Measurements from ENCODE around the gene CRTC3. TPM values are rescaled to one million over a fixed set of nuclear protein-coding genes. Genes with fewer than 3 reads are reported as not detected.

CRTC3 gene
- total and polyA plus RNA-seq, 2 of the 13 experiments (the other 11 are each of a cell fraction or from before 2014, with no cell fraction given) = 8.4 to 11.8 TPM

DNA sequence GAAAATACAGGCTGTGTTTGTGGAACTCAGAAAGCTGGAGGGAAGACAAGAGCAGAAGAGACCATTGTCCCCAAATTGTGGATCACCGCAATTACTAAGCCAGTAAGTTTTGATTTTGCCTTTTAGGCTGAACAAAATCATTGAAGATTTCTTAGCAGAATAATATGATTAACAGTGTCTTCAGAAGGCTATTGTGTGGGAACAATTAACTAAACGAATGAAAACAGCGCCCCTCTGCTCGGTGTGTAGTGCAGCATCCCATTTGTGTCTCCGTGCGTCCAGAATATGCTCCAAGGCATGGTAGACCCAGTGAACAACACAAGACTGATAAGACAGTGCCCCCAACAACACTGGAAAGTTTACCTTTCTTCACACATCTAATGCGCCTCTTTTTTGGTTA lies 71.2 kb downstream of the CRTC3 start:
- no peak for FAIRE-seq
- H4K20me1 ChIP-seq (ENCODE audit: insufficient read depth, low read length) = no peaks in the 10 kb centered on the region
- H3K36me3 ChIP-seq (replicated peaks in 1 of 2; ENCODE audit: control insufficient read depth in 1 of 2, insufficient read depth in 2 of 2, low read length in 2 of 2) = no peaks in the 10 kb centered on the region; a peak in 1 of 5 replicates
- no peak for DNase-seq (ENCODE audit: low spot score)
- H3K27me3 ChIP-seq (ENCODE audit: control insufficient read depth in 1 of 2, insufficient read depth in 2 of 2, low read length in 2 of 2) = no peaks in the 10 kb centered on the region
- no peak for ATAC-seq
- H3K4me2 ChIP-seq (ENCODE audit: low read depth, low read length) = no peak overlapping the region
- no TSS peak for BruUV-seq (replicated peaks)
- H3K79me2 ChIP-seq (ENCODE audit: insufficient read depth, low read length) = no peaks in the 10 kb centered on the region
- no peaks in the 10 kb centered on the region for H3K9me3 ChIP-seq (ENCODE audit: low read length)
- in situ Hi-C loops (cut with HindIII; ENCODE audit: extremely low pct_ligation_motif_present, low pct_unique_long_range_greater_than_20kb) (loop anchor here (10.0 kb wide), 1 partner anchor 296 kb away; no protein-coding TSS in a partner anchor), intact Hi-C loops (cut with micrococcal nuclease; ENCODE audit: unreplicated experiment) (loop anchor here (5.0 kb wide), 1 partner anchor 279 kb away; no protein-coding TSS in a partner anchor)
- H3K9ac ChIP-seq (ENCODE audit: insufficient read depth, low read depth, low read length) = no peak overlapping the region
- H2AFZ ChIP-seq (ENCODE audit: low read length) = no peak overlapping the region
- ChIA-PET POLR2A (no interaction called here), CTCF (ENCODE audit: low intra/inter-chr PET ratio, low total read pairs) (no interaction called here)
- 97% methylated on average over 7 of the region's 7 CpGs for WGBS (ENCODE audit: low lambda C conversion rate)
- H3K4me3 ChIP-seq (replicated peaks in 1 of 3; ENCODE audit: insufficient read depth in 1 of 3, low read depth in 2 of 3, low read length in 3 of 3) = no peak overlapping the region
- no peak overlapping the region for H3K27ac ChIP-seq (ENCODE audit: extremely low read length, insufficient read depth, low read length)
- peaks cover 9% of the 10 kb centered on the region for H3K4me1 ChIP-seq (ENCODE audit: insufficient read depth, low read length)
- TF ChIP-seq RFX5 (IDR thresholded peaks at IDR 0.05; ENCODE audit: low read depth, low read length) (no peak), GPBP1L1 (CRISPR knock-in tag; IDR thresholded peaks at IDR 0.05) (no peak), ZNF598 (CRISPR knock-in tag; IDR thresholded peaks at IDR 0.05; ENCODE audit: borderline replicate concordance) (no peak), ZNF512B (CRISPR knock-in tag; IDR thresholded peaks at IDR 0.05; ENCODE audit: borderline replicate concordance) (no peak), ZNF569 (CRISPR knock-in tag; IDR thresholded peaks at IDR 0.05; ENCODE audit: borderline replicate concordance) (no peak), GMEB2 (CRISPR knock-in tag; IDR thresholded peaks at IDR 0.05; ENCODE audit: low read depth) (no peak), SAP130 (CRISPR knock-in tag; IDR thresholded peaks at IDR 0.05; ENCODE audit: low read depth) (no peak), ZNF530 (CRISPR knock-in tag; IDR thresholded peaks at IDR 0.05; ENCODE audit: low read depth) (no peak), PAX8 (CRISPR knock-in tag; IDR thresholded peaks at IDR 0.05; ENCODE audit: borderline replicate concordance) (no peak), ZNF570 (CRISPR knock-in tag; IDR thresholded peaks at IDR 0.05; ENCODE audit: borderline replicate concordance) (no peak), RBM39 (IDR thresholded peaks at IDR 0.05; ENCODE audit: low read depth, low read length, poor library complexity, severe bottlenecking) (no peak), LCORL (IDR thresholded peaks at IDR 0.05) (no peak), LCORL (CRISPR knock-in tag; IDR thresholded peaks at IDR 0.05) (no peak), DRAP1 (CRISPR knock-in tag; IDR thresholded peaks at IDR 0.05) (no peak), ZNF772 (CRISPR knock-in tag; IDR thresholded peaks at IDR 0.05) (no peak), ONECUT2 (CRISPR knock-in tag; IDR thresholded peaks at IDR 0.05) (no peak), ZNF670 (CRISPR knock-in tag; IDR thresholded peaks at IDR 0.05; ENCODE audit: borderline replicate concordance) (no peak), NR1H2 (CRISPR knock-in tag; IDR thresholded peaks at IDR 0.05; ENCODE audit: borderline replicate concordance, low read depth) (no peak), PCBP2 (optimal IDR thresholded peaks at IDR 0.05; ENCODE audit: low read depth, low read length, poor library complexity, severe bottlenecking) (no peak), YEATS4 (CRISPR knock-in tag; IDR thresholded peaks at IDR 0.05; ENCODE audit: borderline replicate concordance) (no peak)
